ENCODE data around the gene KDM3B. TPM values are rescaled to one million over a fixed set of nuclear protein-coding genes. Genes with fewer than 3 reads are reported as not detected.

Gene KDM3B
- total RNA-seq, 1 donor from 2014 or later: 42.4 TPM

GRCh38 chr5:138466125-138466899, 113.8 kb downstream of the KDM3B start:
- DNase-seq (ENCODE audit: low read depth): no peak
- Histone ChIP-seq H3K36me3 (ENCODE audit: control insufficient read depth, insufficient read depth, low read length) (peaks cover 21% of the 10 kb centered on the region), H3K4me3 (ENCODE audit: low read depth, low read length) (peak overlapping the region; percentile 68), H3K27me3 (ENCODE audit: control insufficient read depth, insufficient read depth, low read length) (no peaks in the 10 kb centered on the region)
- no peak for TF ChIP-seq CTCF (IDR thresholded peaks at IDR 0.05; ENCODE audit: insufficient read depth, low read length, severe bottlenecking)
- peak; percentile 36 for FAIRE-seq

GRCh38 chr5:138466900-138467710, 114.6 kb downstream of the KDM3B start:
- Histone ChIP-seq H3K36me3 (ENCODE audit: control insufficient read depth, insufficient read depth, low read length) (peaks cover 21% of the 10 kb centered on the region), H3K27me3 (ENCODE audit: control insufficient read depth, insufficient read depth, low read length) (no peaks in the 10 kb centered on the region), H3K4me3 (ENCODE audit: low read depth, low read length) (peak overlapping the region; percentile 68)
- no peak for DNase-seq (ENCODE audit: low read depth)
- no peak for TF ChIP-seq CTCF (IDR thresholded peaks at IDR 0.05; ENCODE audit: insufficient read depth, low read length, severe bottlenecking)
- no peak for FAIRE-seq

- Histone ChIP-seq H3K4me3 (ENCODE audit: low read depth, low read length) (peak overlapping the region; percentile 68), H3K36me3 (ENCODE audit: control insufficient read depth, insufficient read depth, low read length) (peaks cover 21% of the 10 kb centered on the region), H3K27me3 (ENCODE audit: control insufficient read depth, insufficient read depth, low read length) (no peaks in the 10 kb centered on the region)
- FAIRE-seq (peak; percentile 83), DNase-seq (ENCODE audit: low read depth) (no peak)
- TF ChIP-seq CTCF (IDR thresholded peaks at IDR 0.05; ENCODE audit: insufficient read depth, low read length, severe bottlenecking): no peak
These were observed 115.2 kb downstream of the KDM3B start for GRCh38 chr5:138467711-138468132.

- DNase-seq (ENCODE audit: low read depth): peak; percentile 59
- Histone ChIP-seq H3K27me3 (ENCODE audit: control insufficient read depth, insufficient read depth, low read length) (no peaks in the 10 kb centered on the region), H3K36me3 (ENCODE audit: control insufficient read depth, insufficient read depth, low read length) (peaks cover 21% of the 10 kb centered on the region), H3K4me3 (ENCODE audit: low read depth, low read length) (no peak overlapping the region)
- no peak for TF ChIP-seq CTCF (IDR thresholded peaks at IDR 0.05; ENCODE audit: insufficient read depth, low read length, severe bottlenecking)
- peak; percentile 85 for FAIRE-seq
These were observed 115.9 kb downstream of the KDM3B start for GRCh38 chr5:138468133-138468965.

- peaks cover 21% of the 10 kb centered on the region for H3K36me3 ChIP-seq (ENCODE audit: control insufficient read depth, insufficient read depth, low read length)
- TF ChIP-seq CTCF (IDR thresholded peaks at IDR 0.05; ENCODE audit: insufficient read depth, low read length, severe bottlenecking): no peak
- FAIRE-seq (peak; percentile 83), DNase-seq (ENCODE audit: low read depth) (peak; percentile 85)
- H3K4me3 ChIP-seq (ENCODE audit: low read depth, low read length): no peak overlapping the region
- no peaks in the 10 kb centered on the region for H3K27me3 ChIP-seq (ENCODE audit: control insufficient read depth, insufficient read depth, low read length)
These were observed 116.6 kb downstream of the KDM3B start for GRCh38 chr5:138468966-138469539.

Measured in bronchial epithelial cell (primary cell).